ENCODE results near the gene WDR38.

The WDR38 gene, protein sequence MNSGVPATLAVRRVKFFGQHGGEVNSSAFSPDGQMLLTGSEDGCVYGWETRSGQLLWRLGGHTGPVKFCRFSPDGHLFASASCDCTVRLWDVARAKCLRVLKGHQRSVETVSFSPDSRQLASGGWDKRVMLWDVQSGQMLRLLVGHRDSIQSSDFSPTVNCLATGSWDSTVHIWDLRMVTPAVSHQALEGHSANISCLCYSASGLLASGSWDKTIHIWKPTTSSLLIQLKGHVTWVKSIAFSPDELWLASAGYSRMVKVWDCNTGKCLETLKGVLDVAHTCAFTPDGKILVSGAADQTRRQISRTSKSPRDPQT

DNA sequence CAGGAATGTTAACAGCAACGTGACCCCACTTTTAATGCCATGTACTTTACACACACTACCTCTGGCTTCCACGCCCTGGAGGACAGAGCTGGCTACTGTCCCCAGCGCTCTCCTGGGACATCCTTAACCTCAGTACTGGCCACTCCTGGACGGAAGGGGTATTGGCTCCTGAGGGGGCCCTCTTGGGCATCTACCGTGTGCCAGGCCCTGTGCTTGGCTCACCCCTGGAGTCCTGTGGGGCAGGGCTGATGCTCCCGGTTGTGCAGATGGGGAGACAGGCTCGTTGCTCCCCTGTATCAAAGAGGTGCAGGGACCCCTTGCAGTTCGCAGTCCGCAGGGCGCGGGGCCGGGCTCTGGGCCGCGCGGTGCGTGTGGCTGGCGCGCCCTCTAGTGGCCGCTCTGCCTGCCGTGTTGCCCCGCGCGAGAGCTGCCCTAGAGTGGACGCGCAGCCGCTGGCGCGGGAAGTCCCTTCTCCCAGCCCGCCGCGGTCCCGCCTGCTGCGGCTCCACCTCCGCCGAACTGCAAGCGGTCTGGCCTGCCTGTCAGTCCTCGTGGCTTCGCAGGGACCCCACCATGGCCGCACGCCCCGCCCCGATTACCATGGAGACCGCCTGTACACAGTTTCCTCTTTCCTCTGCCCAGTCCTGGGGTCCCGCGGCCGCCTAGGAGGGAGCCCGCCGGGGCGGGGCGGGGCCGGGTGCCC is at the start of gene WDR38:
Gene WDR38 (plus strand): TSS at position 632 of the 703 bp plus-strand sequence. CDS start 72 bp downstream, outside the sequence.
- peak; percentile 38 for DNase-seq (ENCODE audit: low read depth)

DNA sequence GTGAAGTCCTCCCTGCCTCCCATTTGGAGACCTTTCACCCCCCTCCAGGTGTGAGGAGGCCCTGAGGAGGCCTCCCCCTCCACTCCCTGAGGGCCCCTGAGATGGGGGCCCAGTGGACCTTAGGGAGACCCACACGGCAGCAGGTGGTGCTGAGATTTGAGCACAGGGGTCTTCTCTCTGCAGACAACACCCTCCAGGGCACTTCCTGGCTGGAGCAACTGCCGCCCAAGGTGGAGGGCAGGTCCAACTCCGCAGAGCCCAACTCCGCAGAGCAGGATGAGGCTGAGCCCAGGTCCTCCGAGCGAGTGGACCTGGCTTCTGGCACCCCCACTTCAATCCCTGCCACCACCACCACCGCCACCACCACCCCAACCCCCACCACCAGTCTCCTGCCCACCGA is 49.3 kb upstream of the WDR38 start:
- DNase-seq (ENCODE audit: low read depth) = no peak

DNA sequence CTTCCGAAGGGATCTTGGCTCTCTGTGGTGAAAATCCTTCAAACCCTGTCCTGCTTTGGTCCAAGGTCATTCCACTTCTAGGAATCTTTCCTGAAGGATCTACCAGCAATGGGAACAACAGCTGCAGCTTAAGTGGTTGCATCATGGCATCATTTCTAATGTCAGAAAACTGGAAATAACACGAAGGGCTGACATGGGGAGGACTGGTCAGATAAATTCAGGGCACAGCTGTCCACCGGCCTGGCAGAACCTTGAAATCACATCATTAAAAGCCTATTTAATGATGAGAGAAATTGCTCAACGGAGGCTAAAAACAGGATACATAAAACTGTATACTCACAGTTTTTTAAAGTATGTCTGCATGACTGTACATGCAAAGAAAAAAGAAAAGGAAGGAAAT is 48.1 kb upstream of the WDR38 start:
- peak; percentile 40 for DNase-seq (ENCODE audit: low read depth)

DNA sequence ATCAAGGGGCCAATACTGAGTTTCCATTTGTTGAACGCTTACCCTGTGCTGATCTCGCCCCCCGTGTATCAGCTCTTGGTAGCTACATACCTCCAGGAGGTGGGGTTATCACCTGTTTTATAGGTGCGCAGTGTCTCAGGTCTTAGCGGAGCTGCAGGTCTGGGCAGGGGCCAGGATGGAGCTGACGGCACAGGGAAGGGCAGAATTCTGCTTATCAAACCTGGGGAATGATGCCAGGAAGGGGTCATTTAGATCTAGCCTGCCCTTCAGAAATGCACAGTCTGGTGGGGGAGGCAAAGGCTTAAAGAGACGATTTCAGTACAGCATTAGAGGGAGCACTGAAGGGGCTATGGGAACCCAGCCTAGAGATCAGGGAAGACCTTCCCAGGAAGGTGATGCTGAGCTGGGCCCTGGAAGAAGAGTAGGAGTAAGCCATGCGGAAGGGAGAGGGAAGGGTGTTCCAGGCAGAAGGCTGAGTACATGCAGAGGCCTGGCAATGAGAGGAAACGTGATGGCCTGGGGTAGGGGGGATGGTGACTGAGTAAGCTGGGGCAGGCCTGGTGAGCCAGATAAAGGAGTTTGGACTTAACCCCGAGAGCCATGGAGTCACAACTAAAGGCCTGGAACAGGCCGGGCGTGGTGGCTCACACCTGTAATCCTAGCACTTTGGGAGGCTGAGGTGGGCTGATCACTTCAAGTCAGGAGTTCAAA is 44.9 kb upstream of the WDR38 start:
- no peak for DNase-seq (ENCODE audit: low read depth)

DNA sequence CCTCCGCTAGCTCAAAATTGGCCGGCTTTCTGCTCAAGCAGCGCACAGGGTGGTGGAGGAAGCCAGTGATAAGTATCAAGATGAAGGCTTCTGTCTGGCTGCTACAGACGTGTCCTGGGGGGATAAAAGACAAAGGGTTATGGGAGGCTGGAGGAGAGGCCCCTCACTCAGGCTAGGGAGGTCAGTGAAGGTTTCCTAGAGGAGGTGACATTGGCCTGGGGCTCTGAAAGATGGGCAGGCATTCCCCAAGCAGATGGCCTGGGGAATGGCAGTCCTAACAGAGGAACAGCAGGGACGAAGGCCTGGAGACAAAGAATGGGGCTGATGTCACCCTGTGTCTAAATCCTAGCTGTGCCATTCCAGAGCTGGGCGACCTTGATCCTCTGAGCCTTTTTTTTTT is 44.0 kb upstream of the WDR38 start:
- DNase-seq (ENCODE audit: low read depth) = no peak

DNA sequence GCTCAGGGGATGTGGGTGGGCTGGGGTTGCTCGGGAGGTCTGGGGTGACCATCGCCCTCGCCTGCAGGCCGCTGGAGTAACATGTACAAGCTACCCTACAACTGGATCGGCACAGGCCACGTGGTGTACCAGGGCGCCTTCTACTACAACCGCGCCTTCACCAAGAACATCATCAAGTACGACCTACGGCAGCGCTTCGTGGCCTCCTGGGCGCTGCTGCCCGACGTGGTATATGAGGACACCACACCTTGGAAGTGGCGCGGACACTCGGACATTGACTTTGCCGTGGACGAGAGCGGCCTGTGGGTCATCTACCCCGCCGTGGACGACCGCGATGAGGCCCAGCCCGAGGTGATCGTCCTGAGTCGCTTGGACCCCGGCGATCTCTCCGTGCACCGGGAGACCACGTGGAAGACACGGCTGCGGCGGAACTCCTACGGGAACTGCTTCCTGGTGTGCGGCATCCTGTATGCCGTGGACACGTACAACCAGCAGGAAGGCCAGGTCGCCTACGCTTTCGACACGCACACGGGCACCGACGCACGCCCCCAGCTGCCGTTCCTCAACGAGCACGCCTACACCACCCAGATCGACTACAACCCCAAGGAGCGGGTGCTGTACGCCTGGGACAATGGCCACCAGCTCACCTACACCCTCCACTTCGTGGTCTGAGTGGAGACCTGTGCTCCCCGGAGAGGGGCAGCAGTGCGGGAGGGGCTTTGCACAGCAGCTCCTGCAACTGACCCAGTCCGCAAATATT is 43.3 kb upstream of the WDR38 start:
- DNase-seq (ENCODE audit: low read depth) = no peak

DNA sequence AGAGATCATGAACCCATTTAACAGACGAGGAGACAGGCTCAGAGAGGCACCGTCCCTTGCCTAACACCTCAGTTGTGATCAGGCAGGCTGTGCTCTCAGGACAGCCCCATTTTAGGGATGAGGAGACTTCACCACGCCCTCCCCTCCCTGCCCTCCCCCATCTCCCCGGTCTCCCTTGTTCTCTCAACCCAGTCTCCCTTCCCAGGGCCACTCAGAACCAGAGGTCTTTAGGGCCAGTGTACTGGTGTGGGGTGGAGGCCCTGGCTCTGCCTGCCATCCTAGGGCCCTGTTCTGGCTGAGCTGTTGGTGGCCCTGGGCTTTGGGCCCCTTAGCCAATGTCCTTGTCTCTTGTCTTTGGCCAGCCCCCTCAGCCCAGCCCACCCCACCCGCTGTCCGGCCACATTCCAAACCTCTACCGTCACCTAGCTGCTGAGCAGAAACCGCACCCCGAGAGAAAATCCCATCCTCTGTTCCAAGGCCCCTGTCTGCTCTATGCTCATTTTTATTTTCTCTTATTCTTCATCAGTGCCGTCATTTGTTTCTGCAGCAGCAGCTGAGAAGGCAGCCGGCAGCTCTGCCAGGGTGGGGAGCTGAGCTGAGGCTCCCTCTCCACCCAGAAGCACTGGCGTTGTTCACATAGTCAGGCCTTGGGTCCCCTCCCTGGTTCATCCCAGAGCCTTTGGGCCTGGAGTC is 42.5 kb upstream of the WDR38 start:
- peak; percentile 81 for DNase-seq (ENCODE audit: low read depth)

DNA sequence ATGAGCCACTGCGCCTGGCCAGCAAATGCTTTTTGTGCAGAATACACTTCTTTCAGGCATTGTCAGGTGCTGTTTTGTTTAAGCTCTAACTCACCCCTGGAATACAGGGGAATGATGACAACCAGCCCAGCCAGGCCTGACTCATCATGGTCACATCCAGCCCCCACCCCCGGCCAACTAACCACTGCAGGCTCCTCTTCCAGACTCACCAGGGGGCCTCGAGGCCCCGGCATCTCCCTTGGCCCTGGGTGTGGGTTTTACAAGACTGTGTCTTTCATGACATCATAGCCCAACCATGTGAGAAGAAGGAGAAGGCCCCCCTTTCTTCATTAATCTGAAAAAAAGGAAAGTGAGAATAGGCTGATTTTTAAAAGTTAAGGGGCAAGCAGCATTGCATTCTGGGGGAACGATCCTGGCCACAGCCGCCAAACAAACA is 40.8 kb upstream of the WDR38 start:
- peak; percentile 96 for DNase-seq (ENCODE audit: low read depth)

DNA sequence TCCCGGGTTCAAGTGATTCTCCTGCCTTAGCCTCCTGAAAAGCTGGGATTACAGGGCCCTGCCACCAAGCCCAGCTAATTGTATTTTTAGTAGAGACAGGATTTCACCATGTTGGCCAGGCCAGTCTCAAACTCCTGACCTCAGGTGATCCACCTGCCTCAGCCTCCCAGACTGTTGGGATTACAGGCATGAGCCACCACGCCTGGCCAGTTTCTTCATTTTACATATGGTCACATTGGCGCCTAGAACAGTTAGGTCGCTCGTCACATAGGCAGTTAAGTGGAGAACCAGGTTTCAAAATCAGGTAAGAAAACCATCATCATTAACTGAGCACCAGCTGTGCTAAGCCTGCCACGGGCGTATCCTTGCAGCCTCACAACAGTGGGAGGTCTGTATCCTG is 40.2 kb upstream of the WDR38 start:
- no peak for DNase-seq (ENCODE audit: low read depth)

DNA sequence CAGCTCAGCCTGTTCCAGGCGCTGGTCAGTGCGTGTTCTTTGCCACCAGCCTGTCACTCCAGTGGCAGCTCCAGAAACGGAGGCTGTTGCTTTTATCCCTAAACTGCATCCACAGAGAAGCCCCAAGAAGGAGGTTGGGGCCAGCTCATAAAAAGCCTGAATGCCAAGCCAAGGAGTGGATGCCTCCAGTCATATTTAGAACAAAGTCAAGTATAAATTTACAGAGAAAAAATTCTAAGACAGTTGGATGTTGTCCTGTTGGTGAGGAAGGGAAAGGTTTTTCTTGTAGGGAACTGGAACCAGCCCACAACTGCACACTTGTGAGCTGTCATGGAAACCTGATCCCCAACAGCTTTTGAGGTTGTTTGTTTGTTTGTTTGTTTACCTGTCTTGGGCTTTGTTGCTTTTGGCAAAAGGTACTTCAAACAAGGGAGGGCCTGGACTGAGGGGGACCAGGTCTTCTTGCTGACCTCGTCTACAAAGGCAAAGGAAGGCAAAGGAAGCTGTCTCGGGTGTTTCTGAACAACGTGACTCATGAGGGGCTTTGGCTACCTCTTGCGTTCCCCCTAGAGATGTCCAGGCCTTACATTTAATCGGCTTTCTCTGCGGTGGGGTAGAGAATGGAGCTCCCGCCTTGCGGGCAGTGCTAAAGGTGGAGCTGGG is 39.6 kb upstream of the WDR38 start:
- DNase-seq (ENCODE audit: low read depth) = no peak

DNA sequence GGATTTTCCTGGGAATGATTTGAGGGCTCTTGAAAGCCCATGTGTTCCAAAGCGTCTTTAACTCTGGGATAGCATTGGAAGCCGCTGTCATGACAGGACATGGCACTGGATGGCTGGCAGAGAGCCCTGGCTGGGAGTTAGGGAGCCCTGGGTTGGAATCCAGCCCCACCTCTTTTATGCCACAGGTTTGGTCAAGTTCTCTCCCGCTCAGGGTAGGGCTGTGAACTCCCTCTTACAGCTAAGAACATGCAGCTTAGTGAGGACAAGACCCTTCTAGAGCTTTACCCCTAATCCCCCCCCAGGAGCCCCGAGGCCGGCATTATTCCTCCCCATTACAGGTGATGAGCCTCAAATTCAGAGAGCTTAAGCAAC is 39.1 kb upstream of the WDR38 start:
- DNase-seq (ENCODE audit: low read depth) = no peak

DNA sequence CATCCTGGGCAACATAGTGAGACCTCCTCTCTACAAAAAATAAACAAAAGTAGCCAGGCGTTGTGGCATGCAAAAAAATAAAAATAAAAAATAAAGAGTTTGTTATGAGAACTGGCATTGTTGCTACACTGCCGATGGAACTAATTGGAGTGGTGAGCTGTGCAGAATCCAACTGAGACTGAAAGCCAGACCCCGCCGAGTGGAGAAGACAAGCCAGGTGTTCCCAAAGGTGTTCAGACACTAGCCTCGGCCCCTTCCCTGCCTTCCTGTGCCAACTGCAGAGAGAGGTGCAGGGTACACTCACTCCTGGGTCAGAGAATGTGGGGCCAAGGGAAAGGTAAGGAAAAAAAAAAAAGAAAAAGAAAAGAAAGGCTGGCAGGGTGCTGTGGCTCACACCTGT is 37.7 kb upstream of the WDR38 start:
- no peak for DNase-seq (ENCODE audit: low read depth)

DNA sequence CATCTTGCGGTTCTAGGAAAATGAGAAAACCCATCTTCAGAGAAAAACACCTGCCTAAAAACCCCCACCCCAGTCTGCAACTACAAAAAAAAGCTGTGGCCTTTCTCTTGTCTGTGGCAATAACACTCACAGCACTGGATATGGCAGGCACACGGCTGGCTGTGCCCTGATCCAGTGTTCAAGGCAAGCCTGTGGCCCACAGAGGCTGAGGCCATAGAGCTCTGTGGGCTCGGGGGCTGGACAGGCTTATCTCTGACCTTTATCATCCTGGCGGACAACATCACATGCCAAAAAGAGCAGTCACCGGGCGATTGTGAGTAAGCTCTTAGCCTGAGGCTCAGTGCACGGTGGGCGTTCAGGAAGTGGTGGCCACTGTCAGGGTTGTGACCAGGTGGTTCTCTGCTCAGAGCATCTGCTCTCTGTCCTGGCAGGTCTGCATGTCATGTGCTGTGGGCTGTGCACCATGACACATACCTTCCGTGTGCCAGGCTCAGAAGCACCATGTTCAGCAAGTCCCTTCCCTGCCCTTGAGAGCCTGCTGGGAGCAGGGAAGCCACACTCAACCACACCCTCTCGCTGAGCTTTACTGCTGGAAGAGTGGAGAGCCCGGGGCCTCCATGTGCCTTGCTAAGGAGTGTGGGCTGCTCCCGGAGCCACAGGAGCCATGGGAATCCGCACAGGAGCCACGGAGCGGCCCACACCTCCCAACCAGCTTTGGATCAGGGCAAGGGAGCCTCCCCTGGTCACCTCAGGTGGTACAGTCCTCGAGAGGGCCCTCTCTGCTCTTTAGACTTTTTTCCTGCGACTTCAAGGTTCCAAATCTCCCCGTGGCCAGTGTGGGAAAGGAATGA is 34.6 kb upstream of the WDR38 start:
- peak; percentile 72 for DNase-seq (ENCODE audit: low read depth)

DNA sequence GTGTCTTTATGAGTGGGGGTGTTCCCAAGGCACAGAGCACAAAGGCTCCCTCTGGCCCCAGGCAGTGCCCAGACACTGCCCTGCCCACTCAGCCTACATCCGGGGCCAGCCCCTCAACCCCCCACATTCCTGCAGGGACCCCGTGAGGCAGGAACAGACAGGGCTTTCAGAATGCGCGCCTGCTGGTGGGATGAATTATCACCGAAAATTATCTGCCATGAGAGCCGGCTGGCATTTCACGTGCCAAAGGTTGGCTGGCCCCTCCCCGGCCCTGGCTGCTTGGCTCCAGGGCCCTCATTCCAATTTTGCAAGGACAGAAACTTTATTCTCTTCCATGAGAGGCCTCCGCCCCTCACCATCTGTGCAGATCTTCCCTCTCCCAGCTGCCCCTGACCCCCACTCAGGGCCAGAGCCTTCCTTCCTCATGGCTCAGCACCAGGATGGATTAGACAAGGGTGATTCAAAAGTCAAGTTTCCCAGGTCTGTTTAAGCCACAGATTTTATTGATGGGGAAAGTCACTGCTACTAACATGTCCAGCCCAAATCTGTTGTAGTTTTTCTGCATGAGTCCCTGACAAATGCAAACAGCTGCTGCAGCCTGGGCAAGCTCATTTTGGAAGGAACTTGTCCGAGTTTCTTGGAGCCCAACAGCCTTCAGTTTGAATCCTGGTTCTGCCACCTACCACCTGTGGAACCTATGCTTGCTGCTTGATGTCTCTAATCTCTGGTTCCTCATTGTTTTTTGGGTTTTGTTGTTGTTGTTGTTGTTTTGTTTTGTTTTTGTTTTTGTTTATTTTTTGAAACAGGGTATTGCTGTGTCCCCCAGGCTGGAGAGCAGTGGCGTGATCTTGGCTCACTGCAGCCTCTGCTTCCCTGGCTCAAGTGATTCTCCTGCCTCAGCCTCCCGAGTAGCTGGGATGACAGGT is 32.3 kb upstream of the WDR38 start:
- DNase-seq (ENCODE audit: low read depth) = no peak

DNA sequence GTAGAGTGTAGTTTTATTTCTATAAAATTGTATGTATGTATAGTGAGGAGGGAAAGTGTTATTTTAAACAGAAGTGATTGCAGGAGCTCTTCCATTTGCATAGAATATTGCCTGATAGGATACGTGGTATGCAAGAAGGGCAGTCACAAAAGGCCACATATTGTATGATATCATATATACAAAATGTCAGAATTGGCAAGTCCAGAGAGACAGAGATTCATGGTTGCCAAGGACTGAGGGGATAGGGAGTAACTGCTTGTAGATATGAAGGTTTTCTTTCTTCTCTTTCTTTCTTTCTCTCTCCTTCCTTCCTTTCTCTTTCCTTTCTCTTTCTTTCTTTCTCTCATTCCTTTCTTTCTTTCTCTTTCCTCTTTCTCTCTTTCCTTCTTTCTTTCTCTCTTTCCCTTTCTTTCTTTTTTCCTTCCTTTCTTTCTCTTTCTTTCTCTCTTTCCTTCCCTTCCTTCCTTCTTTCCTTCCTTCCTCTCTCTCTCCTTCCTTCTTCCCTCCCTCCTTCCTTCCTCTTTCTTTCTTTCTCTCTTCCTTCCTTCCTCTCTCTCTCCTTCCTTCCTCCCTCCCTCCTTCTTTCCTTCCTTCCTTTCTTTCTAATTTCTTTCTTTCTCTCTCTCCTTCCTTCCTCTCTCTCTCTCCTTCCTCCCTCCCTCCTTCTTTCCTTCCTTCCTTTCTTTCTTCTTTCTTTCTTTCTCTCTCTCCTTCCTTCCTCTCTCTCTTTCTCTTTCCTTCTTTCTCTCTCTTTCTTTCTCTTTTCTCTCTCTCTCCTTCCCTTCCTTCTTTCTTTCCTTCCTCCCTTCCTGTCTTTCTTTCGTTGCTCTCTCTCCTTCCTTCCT is 24.5 kb upstream of the WDR38 start:
- DNase-seq (ENCODE audit: low read depth) = no peak

DNA sequence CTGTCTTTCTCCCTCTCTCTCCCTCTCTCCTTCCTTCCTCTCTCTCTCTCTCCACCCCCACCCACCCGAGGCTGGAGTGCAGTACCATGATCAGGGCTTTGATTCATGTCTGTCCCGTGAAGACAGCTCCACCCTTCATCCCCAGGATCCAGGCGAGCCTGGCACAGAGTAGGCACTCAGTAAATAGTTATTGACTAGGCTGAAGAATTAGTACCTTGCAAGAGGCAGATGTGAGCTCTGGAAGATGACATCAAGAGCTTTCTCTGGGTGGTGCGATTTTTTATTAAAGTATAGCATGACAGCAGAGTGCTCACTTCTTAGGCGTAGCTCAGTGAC is 24.0 kb upstream of the WDR38 start:
- DNase-seq (ENCODE audit: low read depth) = no peak

DNA sequence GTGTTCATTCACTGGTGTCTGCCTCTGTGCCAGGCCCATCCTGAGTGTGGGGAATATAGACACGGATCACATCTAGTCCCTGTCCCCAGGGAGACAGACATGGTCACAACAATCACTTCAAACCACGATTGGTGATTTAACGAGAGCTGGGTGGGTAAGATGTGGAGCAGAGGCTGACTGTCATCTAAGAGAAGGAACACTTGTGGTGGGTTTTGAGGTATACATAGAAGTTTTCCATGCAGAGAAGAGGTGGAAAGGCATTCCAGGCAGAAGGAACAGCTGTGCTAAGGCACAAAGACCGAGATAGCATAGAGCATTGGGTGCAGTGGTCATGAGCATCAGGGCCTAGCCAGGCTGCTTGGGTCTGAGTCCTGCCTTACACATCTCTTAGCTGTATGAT is 22.7 kb upstream of the WDR38 start:
- no peak for DNase-seq (ENCODE audit: low read depth)

DNA sequence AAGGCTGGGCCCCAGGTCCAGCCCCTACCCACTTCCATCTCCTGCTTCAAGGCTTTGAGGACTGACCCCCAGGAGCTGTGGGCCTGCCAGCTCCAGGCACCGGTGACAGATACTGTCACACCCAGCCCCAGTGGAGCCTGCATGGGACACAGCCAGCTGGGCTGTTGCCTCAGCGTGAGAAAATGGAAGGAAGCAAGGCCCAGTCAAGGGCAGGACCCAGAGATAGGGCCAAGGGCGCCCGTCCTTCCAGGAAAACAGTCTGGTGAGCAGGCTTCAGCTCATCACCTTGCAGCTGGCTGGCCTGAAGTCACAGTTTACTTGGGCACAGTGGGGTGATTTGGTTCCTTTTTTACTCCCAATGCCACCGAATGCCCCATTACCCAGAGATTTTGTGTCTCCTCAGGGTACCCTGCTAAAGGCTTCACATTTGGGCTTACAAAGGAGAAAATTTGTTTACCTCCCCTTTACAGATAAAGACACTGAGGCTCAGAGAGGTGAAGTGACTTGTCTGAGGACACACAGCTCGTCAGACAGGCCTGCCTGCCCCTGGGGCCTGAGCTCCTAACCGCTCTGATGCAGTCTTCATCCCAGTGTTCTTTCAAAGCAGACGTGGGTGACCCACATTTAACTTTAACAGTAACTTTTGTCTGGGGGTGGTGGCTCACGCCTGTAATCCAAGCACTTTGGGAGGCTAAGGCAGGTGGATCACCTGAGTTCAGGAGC is 21.5 kb upstream of the WDR38 start:
- no peak for DNase-seq (ENCODE audit: low read depth)
